Testis (tissue), 3 donors: ENCODE results near the gene KCNT2. TPM values are rescaled to one million over a fixed set of nuclear protein-coding genes. Genes with fewer than 3 reads are reported as not detected.

Source experiments
- DNase-seq: peaks from one replicate; pipeline ENCODE4 v3.0.0-alpha.2; 2019
- H3K27ac ChIP-seq, 2 donors: fragments of 200-600 bp; sonication (generic); one replicate each; pipeline ENCODE4 v1.5.1; 2019
- H3K27me3 ChIP-seq: fragments of 200-600 bp; sonication (generic); one replicate; pipeline ENCODE4 v1.5.1; 2019
- H3K36me3 ChIP-seq: fragments of 200-600 bp; sonication (generic); one replicate; pipeline ENCODE4 v1.5.1; 2017; ENCODE audit warnings: low read depth; ENCODE audit errors: missing control alignments
- H3K4me1 ChIP-seq: fragments of 200-600 bp; sonication (generic); one replicate; pipeline ENCODE4 v1.5.1; 2019
- H3K4me3 ChIP-seq, 2 donors: fragments of 200-600 bp; sonication (generic); one replicate each; pipeline ENCODE4 v1.5.1; 2017 to 2019
- H3K9me3 ChIP-seq: fragments of 200-600 bp; sonication (generic); one replicate; pipeline ENCODE4 v1.5.1; 2017
- POLR2A ChIP-seq: fragments of 450-650 bp; IDR thresholded peaks from one replicate; pipeline ENCODE4 v1.6.1; 2017; ENCODE audit warnings: antibody characterized with exemption, mild to moderate bottlenecking, moderate library complexity
- WGBS, 2 donors: methylation state at CpG; one replicate each; pipeline ENCODE4 v1.1.5; 2018; 5-methylcytosine and 5-hydroxymethylcytosine counted together
- intact Hi-C: fragments of 100-400 bp; cut with DNase I; formaldehyde crosslinking; loops from one replicate; pipeline ENCODE4 v1.15.1; 2023; ENCODE audit warnings: low total_unique reads
- polyA plus RNA-seq: library from polyadenylated mRNA; stranded (reverse); fragments of 350-450 nt; fragmentation: Illumina TruSeq; extraction: RNeasy Lipid Tissue Mini Kit (QIAGEN cat#74804); gene quantifications from one replicate; pipeline ENCODE4 v1.2.3, GENCODE V29; 2014; ENCODE audit warnings: low read depth, low replicate concordance; ENCODE audit not compliant: insufficient read depth
- total RNA-seq, 2 donors: library from RNA; depleted of rRNA; stranded (reverse); fragments of >200 nt; gene quantifications; one replicate each; pipeline ENCODE4 v1.2.3, GENCODE V29; 2016
- TF ChIP-seq, protein P1 (sequence below), 3 experiments: fragments of 450-650 bp in 2 of 3; fragments of 200-600 bp in 1 of 3; sonication (generic) in 1 of 3; IDR thresholded peaks; one replicate each; pipeline ENCODE4 v1.5.1; 2016 to 2019; ENCODE audit warnings: antibody characterized with exemption in 3 of 3, mild to moderate bottlenecking in 2 of 3, moderate library complexity in 1 of 3

Gene KCNT2
- total and polyA plus RNA-seq, 3 donors from 2014 or later, result 2.7 to 3.9 (median 3.2) TPM

GRCh38 chr1:196577386-196577785 lies 30.9 kb downstream of the KCNT2 start:
- Histone ChIP-seq H3K4me3 (no peak overlapping the region), H3K9me3 (no peaks in the 10 kb centered on the region), H3K27ac (no peak overlapping the region), H3K36me3 (no peaks in the 10 kb centered on the region), H3K4me1 (no peaks in the 10 kb centered on the region), H3K27me3 (no peaks in the 10 kb centered on the region)
- WGBS, 2 donors, result 90 to 98% methylated on average over 2 of the region's 2 CpGs
- intact Hi-C loops, result no loop called here
- TF ChIP-seq POLR2A, result no peak
- TF ChIP-seq, protein P1, sequence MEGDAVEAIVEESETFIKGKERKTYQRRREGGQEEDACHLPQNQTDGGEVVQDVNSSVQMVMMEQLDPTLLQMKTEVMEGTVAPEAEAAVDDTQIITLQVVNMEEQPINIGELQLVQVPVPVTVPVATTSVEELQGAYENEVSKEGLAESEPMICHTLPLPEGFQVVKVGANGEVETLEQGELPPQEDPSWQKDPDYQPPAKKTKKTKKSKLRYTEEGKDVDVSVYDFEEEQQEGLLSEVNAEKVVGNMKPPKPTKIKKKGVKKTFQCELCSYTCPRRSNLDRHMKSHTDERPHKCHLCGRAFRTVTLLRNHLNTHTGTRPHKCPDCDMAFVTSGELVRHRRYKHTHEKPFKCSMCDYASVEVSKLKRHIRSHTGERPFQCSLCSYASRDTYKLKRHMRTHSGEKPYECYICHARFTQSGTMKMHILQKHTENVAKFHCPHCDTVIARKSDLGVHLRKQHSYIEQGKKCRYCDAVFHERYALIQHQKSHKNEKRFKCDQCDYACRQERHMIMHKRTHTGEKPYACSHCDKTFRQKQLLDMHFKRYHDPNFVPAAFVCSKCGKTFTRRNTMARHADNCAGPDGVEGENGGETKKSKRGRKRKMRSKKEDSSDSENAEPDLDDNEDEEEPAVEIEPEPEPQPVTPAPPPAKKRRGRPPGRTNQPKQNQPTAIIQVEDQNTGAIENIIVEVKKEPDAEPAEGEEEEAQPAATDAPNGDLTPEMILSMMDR (IDR thresholded peaks at IDR 0.05), result no peak
- DNase-seq, result no peak

GRCh38 chr1:196573226-196573625 lies 35.0 kb downstream of the KCNT2 start:
- no peak for TF ChIP-seq POLR2A
- TF ChIP-seq, protein P1 (IDR thresholded peaks at IDR 0.05), result no peak
- Histone ChIP-seq H3K36me3 (no peaks in the 10 kb centered on the region), H3K27me3 (no peaks in the 10 kb centered on the region), H3K9me3 (no peaks in the 10 kb centered on the region), H3K27ac (no peak overlapping the region), H3K4me1 (no peaks in the 10 kb centered on the region), H3K4me3 (no peak overlapping the region)
- intact Hi-C loops, result no loop called here
- no peak for DNase-seq
- WGBS, 2 donors, result 65 to 67% methylated on average over 2 of the region's 2 CpGs

DNA sequence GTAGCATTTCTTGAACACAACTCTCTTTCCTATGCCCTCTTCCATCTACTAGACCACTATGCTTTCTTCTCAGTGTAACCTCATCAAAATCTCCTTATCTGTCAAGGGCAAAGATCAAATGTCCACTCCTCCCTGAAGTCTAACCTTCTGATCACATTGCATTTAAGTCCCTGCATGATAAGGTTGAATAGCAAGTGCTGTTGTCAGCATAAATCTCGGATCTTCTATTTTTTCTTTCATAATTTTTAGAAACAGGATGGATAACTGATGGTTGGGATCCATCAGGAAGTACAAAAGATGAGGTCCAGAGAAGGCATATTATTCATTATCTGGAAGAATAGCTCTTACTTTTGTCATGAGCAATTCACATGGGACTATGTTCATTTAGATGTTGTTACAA lies 41.0 kb downstream of the KCNT2 start:
- Histone ChIP-seq H3K27ac (no peak overlapping the region), H3K27me3 (no peaks in the 10 kb centered on the region), H3K4me3 (no peak overlapping the region), H3K4me1 (no peaks in the 10 kb centered on the region), H3K36me3 (no peaks in the 10 kb centered on the region), H3K9me3 (no peaks in the 10 kb centered on the region)
- intact Hi-C loops, result no loop called here
- WGBS, 2 donors, result 54 to 62% methylated on average over 1 of the region's 1 CpG
- TF ChIP-seq, protein P1 (IDR thresholded peaks at IDR 0.05), result no peak
- no peak for TF ChIP-seq POLR2A
- no peak for DNase-seq

- DNase-seq, result no peak
- no peaks in the 10 kb centered on the region for H3K9me3 ChIP-seq
- H3K27ac ChIP-seq, result no peak overlapping the region
- no peaks in the 10 kb centered on the region for H3K4me1 ChIP-seq
- intact Hi-C loops, result no loop called here
- H3K36me3 ChIP-seq, result no peaks in the 10 kb centered on the region
- H3K4me3 ChIP-seq, result no peak overlapping the region
- no peaks in the 10 kb centered on the region for H3K27me3 ChIP-seq
- TF ChIP-seq POLR2A, result no peak
- TF ChIP-seq, protein P1 (IDR thresholded peaks at IDR 0.05), result no peak
Measured at GRCh38 chr1:196563768-196564167, 44.5 kb downstream of the KCNT2 start.

DNA sequence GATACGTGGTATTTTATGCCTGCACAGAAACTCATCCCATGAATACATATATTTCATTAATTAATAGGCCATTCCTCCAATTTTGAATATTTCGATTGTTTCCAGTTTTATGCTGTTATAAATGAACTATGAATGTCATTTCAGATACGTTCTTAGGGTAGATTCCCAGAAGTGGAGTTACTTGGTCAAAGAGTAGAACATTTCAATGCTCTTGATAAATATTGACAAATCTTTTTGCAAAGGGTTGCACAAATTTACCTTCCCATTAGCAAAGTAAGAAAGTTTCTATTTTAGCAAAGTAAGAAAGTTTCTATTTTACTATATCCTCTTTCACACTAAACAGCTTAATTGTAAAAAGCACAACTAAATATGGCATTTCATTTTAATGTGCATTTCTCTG lies 48.9 kb downstream of the KCNT2 start:
- WGBS, 2 donors, result 77 to 80% methylated on average over 3 of the region's 3 CpGs
- intact Hi-C loops, result no loop called here
- H3K27me3 ChIP-seq, result no peaks in the 10 kb centered on the region

More for the DNA sequence above, 48.9 kb downstream of the KCNT2 start:
- TF ChIP-seq, protein P1 (IDR thresholded peaks at IDR 0.05), result no peak
- no peak for TF ChIP-seq POLR2A
- no peak for DNase-seq
- H3K27ac ChIP-seq, result no peak overlapping the region
- no peaks in the 10 kb centered on the region for H3K9me3 ChIP-seq
- H3K36me3 ChIP-seq, result no peaks in the 10 kb centered on the region
- no peaks in the 10 kb centered on the region for H3K4me1 ChIP-seq
- H3K4me3 ChIP-seq, result no peak overlapping the region
